Measurements from ENCODE around the gene MGP.

MGP gene

GRCh38 chr12:14885718-14886221 is at the start of gene MGP:
Gene MGP, minus strand, starts transcription at chr12:14885854. Its CDS starts 63 bp downstream, at chr12:14885791.
- no peak for DNase-seq (ENCODE audit: low read depth in 2 of 3, low spot score in 1 of 3)

DNA sequence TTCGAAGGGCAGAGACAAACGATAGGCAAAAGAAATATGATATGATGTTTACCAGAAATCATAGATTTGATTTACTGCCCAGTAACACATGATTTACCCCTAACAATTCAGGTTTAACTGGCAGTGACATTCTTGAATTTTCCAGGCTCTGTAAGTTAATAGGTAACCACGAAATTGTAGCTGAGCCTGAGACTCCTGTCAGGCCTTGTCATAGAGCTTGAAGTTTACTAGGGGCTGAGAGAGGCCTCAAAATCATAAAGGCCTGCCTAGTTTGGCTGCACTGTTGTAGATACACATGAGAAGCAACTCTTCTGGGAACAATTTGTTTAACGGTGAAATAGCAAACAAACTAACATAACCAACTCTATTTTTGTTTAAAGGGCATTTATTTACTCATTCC is 49.4 kb upstream of the MGP start:
- no peak for DNase-seq (ENCODE audit: low read depth in 2 of 3, low spot score in 1 of 3)

- DNase-seq (ENCODE audit: low read depth in 2 of 3, low spot score in 1 of 3): no peak
These were observed 48.9 kb upstream of the MGP start for GRCh38 chr12:14934511-14934910.

- DNase-seq (ENCODE audit: low read depth in 2 of 3, low spot score in 1 of 3): no peak
These were observed 46.3 kb upstream of the MGP start for GRCh38 chr12:14931791-14932560.

DNA sequence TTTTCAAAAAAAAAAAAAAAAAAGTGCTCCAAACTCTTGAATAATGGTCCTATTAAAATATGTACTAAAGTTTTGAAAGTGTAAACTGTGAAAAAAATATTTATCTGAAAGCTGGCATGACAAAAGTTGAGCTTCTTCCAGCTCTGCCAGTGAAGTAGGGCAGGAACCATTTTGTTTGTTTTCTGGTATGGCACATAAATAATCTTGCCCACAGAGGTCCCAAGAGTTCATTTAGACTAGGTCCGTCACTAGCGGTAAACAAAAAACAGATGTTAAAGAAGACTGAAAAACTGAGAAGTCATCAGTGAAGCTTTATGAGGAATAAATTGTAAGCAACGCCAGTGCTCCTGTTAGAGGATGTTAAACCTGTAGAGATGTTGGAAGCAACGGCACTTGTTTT is 45.7 kb upstream of the MGP start:
- DNase-seq (ENCODE audit: low read depth in 2 of 3, low spot score in 1 of 3): no peak

- no peak for DNase-seq (ENCODE audit: low read depth in 2 of 3, low spot score in 1 of 3)
These were observed 44.6 kb upstream of the MGP start for GRCh38 chr12:14930299-14930698.

DNA sequence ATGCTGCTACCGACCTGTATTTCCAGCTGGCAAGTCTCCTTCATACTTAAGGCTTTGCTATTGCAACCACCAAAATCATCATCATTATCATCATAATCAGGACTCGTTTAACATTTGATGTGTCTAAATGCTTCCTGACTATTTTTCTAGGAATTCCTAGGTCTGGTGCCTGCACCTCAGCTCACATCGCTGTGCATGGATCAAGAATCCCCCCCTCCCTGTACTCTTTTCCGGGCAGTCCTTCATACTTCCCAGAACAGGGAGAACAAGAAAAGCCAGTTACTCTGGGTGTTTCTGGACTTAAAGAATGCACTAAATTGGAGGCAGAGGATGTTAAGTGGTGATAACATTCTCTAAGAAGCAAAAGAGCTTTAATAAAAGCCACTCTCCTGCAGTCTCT is 43.3 kb upstream of the MGP start:
- no peak for DNase-seq (ENCODE audit: low read depth in 2 of 3, low spot score in 1 of 3)

DNA sequence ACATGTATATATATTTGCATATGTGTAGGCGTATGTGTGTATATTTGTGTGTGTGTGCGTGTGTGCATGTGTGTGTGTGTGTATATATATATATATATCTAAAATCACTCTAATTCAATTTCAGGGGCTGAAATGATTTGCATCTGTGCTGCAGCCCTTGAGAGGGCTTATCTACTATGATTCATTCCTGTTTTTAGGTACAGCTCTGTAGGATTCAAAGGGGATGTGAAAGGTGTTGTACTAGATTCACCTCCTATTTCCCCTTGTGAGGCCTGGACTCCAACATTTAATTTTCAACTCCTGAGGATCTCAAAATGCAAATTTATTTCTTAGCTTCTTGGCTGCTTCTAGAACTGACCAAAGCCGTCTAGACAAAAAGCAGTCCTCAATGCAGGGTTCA is 41.6 kb upstream of the MGP start:
- DNase-seq (ENCODE audit: low read depth in 2 of 3, low spot score in 1 of 3): no peak

DNA sequence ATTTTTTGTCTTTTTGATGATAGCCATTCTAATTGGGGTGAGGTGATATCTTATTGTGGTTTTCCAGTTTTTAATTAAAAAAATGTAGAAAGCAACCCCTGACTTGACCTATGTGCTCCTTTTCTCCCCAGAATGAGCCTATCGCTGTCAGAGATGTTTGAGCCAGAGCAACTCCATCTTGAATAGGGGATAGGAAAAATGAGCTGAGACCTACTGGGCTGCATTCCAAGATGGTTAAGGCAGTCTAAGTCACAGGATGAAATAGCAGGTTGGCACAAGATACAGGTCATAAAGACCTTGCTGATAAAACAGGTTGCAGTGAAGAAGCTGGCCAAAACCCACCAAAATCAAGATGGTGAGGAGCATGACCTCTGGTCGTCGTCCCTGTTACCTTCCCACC is 38.9 kb upstream of the MGP start:
- DNase-seq (ENCODE audit: low read depth in 2 of 3, low spot score in 1 of 3): no peak

DNA sequence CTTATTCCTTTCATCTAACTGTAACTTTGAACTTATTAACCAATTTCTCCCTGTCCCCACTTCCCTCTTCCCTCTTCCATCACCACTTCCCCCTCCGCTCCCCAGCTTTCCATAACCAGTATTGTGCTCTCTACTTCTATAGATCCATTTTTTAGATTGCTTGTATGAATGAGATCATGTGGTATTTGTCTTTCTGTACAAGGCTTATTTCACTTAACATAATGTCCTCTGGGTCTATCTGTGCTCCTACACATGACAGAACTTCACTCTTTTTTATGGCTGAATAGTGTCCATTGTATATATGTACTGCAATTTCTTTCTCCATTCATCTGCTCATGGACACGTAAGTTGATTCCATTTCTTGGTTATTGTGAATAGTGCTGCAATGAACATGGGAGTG is 38.3 kb upstream of the MGP start:
- no peak for DNase-seq (ENCODE audit: low read depth in 2 of 3, low spot score in 1 of 3)

DNA sequence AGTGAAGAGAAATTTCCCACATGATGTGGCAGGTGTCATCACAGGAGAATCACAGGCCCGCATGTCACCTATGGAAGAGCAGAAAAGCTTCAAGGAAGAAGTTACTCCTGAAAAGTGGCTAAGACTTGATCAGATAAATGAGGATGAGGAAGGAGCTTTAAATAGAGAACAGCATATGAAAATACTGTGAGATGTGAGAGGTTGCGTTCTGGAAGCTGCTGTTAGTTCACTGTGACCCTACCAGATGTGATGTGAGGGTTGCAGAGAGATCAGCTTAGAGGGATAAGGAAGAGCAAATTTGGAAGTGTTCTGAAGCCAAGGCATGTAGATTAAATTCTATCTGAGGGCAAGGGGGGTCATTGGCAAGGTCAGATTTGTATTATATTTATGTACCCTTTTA is 35.6 kb upstream of the MGP start:
- no peak for DNase-seq (ENCODE audit: low read depth in 2 of 3, low spot score in 1 of 3)

DNA sequence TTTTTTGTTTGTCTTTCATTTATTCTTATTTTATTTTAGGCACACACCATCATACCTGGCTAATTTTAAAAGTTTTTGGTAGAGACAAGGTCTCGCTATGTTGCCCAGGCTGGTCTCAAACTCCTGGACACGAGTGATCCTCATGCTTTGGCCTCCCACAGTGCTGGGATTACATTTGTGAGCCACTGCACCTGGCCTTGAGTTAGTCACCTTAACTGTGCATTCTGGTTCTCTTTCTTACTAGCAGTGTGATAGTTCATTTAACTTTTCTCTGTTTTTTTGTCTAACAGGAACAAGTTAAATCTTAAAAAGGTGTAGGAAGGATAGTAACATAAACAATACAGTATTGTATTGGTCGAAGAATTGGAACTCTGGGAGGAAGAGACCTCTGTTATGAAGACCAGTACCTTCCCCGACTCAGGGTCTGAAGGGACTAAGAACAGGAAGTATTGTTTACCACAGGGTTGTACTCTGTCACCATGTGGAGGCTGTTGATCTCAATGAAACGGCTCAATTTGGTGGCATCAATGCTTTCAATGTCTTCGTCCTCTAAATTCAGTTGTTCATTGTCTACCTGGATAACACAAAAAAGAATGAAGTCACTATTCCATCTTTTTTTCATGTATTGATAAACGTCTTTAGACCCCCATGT is 34.9 kb upstream of the MGP start:
- DNase-seq (ENCODE audit: low read depth in 2 of 3, low spot score in 1 of 3): no peak

- DNase-seq (ENCODE audit: low read depth in 2 of 3, low spot score in 1 of 3): no peak
These were observed 33.8 kb upstream of the MGP start for GRCh38 chr12:14919455-14919854.

DNA sequence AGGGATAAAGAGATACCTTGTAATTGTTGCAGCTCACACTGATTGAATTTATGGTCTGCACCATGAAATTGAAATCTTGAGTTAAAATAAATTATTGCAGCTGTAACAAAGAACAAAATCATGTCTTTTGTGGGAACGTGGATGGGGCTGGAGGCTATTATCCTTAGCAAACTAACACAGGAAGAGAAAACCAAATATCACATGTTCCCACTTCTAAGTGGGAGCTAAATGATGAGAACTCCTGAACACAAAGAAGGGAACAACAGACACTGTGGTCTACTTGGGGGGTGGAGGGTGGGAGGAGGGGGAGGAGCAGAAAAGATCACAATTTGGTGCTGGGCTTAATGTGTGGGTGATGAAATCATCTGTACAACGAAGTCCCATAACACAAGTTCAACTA is 30.1 kb upstream of the MGP start:
- DNase-seq (ENCODE audit: low read depth in 2 of 3, low spot score in 1 of 3): no peak

- no peak for DNase-seq (ENCODE audit: low read depth in 2 of 3, low spot score in 1 of 3)
These were observed 27.7 kb upstream of the MGP start for GRCh38 chr12:14913381-14913781.

- no peak for DNase-seq (ENCODE audit: low read depth in 2 of 3, low spot score in 1 of 3)
These were observed 25.5 kb upstream of the MGP start for GRCh38 chr12:14911131-14911530.

- peak; percentile 37 to 51 (median 44) for DNase-seq (ENCODE audit: low read depth in 2 of 3, low spot score in 1 of 3)
These were observed 24.6 kb upstream of the MGP start for GRCh38 chr12:14910090-14910915.

- no peak for DNase-seq (ENCODE audit: low read depth in 2 of 3, low spot score in 1 of 3)
These were observed 22.3 kb upstream of the MGP start for GRCh38 chr12:14907953-14908352.

GRCh38 chr12:14906114-14906513 is 20.5 kb upstream of the MGP start:
- DNase-seq (ENCODE audit: low read depth in 2 of 3, low spot score in 1 of 3): no peak

GRCh38 chr12:14905269-14906004 is 19.8 kb upstream of the MGP start:
- no peak for DNase-seq (ENCODE audit: low read depth in 2 of 3, low spot score in 1 of 3)

DNA sequence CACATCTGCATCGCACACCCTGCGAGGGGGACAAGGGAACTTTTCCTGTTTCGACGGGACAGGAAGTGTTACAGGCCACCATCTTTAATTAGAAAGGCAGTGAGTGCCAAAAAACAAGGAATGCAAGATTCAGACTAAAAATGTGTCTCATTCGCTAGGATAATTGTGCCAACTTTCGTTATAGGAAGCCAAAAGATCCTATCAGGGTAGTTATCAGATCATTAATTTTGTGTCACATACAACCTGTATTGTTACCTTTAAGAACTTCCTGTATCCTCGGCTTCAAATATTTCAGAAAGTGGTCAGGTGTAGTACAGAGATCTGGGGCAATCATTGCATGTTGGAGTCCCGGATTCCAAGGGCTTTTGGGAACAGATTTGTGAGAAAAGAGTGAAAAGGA is 19.2 kb upstream of the MGP start:
- no peak for DNase-seq (ENCODE audit: low read depth in 2 of 3, low spot score in 1 of 3)
